NCI-H510A (cell line): ENCODE data around the gene TPD52L1.

Experiments used
- DNase-seq: peaks from one replicate; lab custom pipeline; 2025; lab: John Stamatoyannopoulos, UW

The TPD52L1 gene

DNA sequence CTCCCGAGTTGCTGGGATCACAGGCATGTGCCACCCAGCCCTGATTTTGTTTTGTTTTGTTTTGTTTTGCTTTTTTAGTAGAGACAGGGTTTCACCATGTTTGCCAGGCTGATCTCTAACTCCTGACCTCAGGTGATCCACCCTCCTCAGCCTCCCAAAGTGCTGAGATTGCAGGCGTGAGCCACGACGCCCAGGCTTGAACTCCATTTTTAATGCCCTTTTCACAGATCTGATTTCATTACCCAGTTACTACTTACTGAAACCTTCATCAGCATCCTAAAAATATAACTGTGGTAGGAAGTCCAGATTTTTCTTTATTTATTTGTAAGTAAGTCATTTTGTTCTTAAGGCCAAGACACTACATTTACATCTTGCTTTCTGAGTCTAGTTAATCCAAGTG is 84.2 kb downstream of the TPD52L1 start:
- DNase-seq: no peak

DNA sequence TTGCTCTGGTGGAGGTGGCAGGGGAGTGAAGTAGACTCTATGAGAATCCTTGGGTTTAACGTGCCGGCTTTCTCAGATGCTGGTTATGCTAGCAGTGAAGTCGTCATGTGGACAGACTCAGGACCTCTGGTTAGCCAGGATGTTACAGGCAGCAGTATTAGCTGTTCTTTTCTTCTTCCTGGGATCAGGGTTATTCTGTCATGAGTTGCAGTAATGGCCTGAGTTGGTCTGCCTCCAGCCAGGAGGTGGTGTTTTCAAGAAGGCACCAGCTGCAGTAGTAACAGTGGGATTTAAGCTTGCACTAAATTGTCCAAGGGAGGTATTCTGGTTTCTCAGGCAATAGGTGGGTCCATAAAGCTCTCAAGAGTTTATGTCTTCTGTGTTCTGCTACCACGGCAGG is 91.5 kb downstream of the TPD52L1 start:
- no peak for DNase-seq

DNA sequence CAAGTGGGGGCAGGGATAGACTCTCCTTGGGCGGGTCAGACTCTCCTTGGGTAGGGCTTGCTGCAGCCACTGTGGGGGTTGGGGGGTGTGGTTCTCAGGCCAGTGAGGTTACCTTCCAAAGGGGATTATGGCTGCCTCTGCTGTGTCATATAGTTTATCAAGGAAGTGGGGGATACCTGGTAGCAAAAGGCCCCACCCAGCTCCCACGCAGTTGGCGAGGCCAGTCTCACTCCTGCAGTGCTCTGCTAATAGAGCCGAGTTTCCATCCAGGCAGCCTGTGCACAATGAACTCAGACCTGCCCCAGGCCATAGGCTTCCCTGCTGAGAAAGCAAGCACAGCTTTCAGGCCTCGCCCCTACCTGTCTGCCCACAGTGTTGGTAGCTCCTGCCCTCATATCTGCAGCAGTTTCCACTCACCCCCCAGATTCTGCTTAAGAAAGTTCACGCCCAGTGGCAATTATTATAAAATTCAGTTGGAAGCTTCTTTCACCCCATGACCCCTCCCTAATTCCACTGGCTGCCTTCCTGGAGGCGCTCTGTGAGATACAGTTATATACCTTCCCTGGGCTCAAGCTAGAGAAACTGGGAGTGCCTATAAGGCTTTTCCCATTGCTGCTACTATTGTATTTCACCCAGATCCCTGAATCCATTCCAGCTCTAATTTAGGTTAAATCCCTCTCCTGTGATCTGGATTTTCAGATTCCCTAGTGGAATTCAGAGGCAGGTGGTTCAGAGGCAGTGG is 92.1 kb downstream of the TPD52L1 start:
- no peak for DNase-seq

- no peak for DNase-seq
Observed at GRCh38 chr6:125246566-125246965, 93.0 kb downstream of the TPD52L1 start.

DNA sequence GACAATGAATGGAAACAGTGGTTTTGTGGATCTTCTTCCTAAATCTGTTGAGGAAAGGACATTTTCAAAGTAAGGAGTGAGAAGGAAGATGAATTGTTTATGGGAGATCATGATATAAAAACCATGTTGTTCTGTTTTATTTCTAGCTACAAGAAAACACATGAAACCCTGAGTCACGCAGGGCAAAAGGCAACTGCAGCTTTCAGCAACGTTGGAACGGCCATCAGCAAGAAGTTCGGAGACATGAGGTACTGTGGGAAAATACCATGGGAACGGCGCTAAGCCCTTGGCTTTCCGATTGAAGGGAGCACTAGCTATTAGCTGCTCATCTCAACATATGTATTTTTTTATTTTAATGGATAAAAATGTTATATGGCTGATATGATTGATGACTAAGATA is 94.6 kb downstream of the TPD52L1 start:
- no peak for DNase-seq

DNA sequence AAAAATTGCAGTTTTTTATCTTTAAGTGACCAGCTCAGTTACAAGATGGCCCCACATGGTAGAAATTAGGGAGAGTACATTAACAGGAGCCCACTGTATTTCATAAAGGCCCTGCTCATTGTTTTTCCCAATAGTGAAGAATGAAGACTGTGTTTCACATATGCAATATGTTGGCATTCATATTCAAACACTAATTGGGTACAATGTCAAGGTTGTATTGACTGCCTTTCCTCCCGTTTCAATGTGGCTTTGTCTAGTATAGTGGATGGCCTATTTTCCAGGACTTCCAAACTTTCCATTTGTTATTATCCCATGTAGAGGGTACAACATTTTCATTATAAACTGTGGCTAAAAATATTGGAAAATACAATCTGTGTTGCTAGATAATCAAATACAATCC is 96.9 kb downstream of the TPD52L1 start:
- no peak for DNase-seq

GRCh38 chr6:125251516-125252220 is 98.1 kb downstream of the TPD52L1 start:
- no peak for DNase-seq

- DNase-seq: no peak
Observed at GRCh38 chr6:125252891-125253290, 99.3 kb downstream of the TPD52L1 start.

DNA sequence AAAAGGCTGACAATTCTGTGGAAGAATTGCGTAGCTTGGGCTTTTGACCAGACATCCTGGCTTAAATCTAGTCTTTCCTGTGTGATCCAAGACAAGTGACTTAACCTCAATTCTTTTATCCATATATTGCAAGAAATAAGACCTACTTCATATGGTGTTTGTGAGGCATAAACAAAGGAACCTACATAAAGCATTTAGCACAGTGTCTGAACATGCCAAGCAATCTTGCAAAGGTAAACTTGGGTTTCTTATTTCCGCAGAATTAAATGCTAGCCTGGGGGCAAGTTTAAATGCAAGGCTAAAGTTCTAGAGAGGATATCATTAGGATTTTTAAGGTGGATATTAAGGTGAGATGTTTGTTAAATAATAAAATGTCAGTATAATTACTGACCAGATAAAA is 100.3 kb downstream of the TPD52L1 start:
- no peak for DNase-seq

DNA sequence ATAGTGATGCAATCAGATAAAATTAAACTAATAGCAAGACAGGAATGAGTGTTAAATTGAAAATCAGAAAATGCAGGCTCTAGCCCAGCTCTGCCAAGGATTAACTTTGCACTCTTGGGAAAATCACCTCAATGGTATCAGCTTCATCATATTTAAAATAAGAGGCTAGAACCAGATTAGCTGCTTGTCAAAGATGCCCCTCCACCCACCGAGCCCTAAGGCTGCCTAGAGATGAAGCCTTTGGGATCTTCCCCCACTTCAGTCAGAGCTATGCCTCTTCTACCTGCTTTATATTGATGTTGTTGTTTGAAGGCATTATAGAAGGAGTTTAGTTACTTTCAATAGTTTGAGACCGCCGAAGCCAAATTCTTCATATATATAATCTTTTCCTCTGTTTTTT is 100.7 kb downstream of the TPD52L1 start:
- DNase-seq: no peak

DNA sequence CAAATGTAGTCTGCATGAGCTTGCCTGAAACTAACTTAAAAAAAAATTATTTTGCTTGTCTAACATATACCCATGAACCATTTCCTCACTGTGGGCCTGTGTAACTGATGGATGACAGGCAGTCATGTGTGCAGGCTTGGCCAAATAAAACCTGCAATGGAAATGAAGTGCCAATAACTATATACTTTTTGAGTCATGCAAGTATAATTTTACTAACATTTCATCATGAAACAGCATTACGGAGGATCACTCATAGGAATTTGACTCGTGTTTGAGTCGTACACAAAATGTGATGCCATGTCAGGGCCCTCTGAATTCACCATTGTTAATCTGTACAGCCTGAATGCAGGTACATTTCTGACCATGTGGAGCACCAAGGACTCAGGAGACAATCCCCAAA is 101.6 kb downstream of the TPD52L1 start:
- DNase-seq: no peak

DNA sequence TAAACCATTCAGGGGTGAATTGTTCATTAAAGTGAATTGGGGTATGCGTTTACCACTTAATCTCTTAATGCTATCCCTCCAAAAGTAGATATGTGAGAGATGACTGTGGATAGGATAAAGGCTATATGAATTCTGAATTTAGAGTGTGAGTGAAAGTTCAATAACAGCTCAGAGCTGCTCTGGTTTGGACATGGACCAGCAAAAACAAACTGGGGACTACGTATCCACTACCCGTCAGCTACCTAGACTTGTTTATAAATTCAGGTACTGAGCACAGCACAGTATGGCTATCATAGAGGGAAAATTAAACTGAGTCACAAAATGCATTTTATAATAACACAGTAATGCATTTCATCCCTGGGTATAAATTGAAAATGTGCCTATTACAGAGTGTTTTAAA is 103.8 kb downstream of the TPD52L1 start:
- no peak for DNase-seq

- no peak for DNase-seq
Observed at GRCh38 chr6:125258651-125259353, 105.2 kb downstream of the TPD52L1 start.

GRCh38 chr6:125259354-125259736 is 105.8 kb downstream of the TPD52L1 start:
- DNase-seq: no peak

GRCh38 chr6:125262016-125263013 is 108.7 kb downstream of the TPD52L1 start:
- no peak for DNase-seq

DNA sequence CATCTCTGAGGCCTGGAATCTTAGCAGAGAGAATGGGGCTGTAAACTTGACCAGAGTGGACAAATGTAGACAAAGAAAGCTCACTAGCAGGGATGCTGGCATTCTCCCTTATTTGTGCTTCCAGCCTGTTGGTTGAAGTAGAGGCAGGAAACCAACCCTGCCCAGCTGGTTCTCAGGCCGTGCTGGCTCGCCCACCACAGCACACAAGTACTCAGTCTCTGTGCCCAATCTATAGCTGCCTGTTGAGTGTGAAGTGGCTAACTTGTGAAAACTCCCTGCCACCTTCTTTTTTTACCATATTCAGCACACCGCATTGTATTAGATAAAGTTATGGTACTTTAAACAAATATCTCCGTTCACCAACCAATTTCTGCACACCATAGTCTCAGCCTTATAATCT is 110.9 kb downstream of the TPD52L1 start:
- no peak for DNase-seq

DNA sequence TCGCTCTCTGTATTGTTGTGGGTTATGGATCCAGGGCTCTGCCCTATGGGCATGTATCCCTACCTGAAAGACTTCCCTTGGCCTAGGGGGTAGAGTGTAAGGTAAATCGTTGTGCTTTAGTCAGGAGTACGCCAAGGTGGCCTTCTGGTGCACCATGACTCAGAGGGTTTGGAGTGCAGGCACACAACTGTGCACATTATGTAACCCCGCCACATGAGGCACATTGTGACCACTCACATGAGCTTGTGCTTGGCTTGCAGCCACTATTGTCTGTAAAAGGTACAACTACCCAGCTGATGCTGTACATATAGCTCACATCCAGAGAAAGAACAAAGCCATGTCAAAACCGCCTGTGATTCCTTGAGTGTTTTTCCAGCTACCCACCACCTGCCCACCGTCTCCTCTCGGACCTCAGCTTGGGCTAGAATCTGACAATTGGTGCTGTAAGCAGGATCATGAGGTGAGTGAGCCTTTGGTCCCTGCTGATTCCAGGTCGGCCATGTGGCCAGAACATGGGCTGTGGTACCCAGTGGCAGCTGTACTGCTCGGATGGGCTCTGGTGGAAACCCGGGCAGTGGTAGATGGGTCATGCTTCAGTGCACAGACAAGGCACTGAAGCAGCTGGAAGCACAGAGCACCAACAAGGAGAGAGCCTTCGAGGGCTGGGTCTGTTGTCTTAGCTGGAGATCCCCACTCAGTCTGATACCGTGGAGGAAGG is 114.4 kb downstream of the TPD52L1 start:
- no peak for DNase-seq

DNA sequence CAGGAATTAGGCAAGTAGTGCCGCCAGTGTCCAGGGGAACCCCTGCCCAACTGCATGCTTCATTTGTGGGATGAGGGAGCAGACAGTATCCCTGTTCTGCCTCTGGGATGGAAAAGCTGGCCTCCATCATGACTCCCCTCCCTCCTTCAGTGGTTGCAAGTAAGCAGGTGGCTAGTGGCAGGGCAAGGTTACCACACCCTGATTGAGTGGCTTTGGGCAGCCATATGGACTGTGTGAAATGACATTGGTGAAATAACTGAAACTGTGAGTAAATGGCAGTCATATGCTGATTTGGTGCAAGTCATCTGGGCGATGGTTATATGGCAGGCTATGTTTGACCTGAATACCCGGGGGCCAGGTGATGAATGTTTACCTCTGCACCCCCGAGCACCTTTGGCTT is 115.2 kb downstream of the TPD52L1 start:
- DNase-seq: no peak

GRCh38 chr6:125269328-125269985 is 115.9 kb downstream of the TPD52L1 start:
- DNase-seq: no peak

DNA sequence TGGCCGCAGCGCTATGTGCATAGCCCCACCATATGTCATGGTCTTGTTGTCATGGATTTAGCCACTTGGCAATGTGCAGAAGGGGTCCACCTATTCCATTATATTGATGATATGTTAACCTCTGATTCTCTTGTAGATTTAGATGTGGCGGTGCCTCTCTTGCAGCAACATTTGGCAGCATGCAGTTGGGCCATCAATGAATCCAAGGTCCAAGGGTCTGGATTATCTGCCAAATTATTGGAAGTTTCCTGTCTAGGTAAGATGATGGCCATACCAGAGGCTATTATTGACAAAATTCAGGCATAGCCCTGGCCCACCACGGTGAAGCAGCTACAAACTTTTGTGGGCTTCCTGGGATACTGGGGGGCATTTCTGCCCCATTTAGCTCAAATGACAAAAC is 116.8 kb downstream of the TPD52L1 start:
- no peak for DNase-seq
